Activated B cell treated with CpG ODN at 0.5 μM for 24 hours (primary cell): ENCODE measurements around the gene WIPI1. TPM values are rescaled to one million over a fixed set of nuclear protein-coding genes. Genes with fewer than 3 reads are reported as not detected.

Experiments used
- ATAC-seq: fragments of 200-7000 bp; cut with Tn5 transposase; one replicate; pipeline ENCODE4 v1.10.0; 2021; ENCODE audit warnings: low read depth, mild to moderate bottlenecking, moderate library complexity
- CTCF ChIA-PET: fragments of 350-600 bp; sonication (Branson Sonifier 250); formaldehyde crosslinking; loops from one replicate; lab custom pipeline; 2021; ENCODE audit warnings: antibody characterized with exemption; lab: Charles Lee
- POLR2A ChIA-PET: fragments of 350-600 bp; sonication (Branson Sonifier 250); formaldehyde crosslinking; loops from one replicate; lab custom pipeline; 2021; ENCODE audit warnings: antibody characterized with exemption; lab: Charles Lee
- DNase-seq: peaks from one replicate; pipeline ENCODE4 v3.0.0; 2022
- H3K27ac Mint-ChIP-seq: one replicate; pipeline ENCODE4 v1.8.0; 2020; ENCODE audit warnings: mixed read lengths
- H3K27me3 Mint-ChIP-seq: one replicate; pipeline ENCODE4 v1.8.0; 2021; ENCODE audit warnings: mixed read lengths
- H3K36me3 Mint-ChIP-seq: one replicate; pipeline ENCODE4 v1.8.0; 2021; ENCODE audit warnings: low read depth, mixed read lengths
- H3K4me1 Mint-ChIP-seq: one replicate; pipeline ENCODE4 v1.8.0; 2021; ENCODE audit warnings: mixed read lengths
- H3K4me3 Mint-ChIP-seq: one replicate; pipeline ENCODE4 v1.8.0; 2020; ENCODE audit warnings: mild to moderate bottlenecking, mixed read lengths
- H3K9me3 Mint-ChIP-seq: one replicate; pipeline ENCODE4 v1.8.0; 2020; ENCODE audit warnings: mixed read lengths
- intact Hi-C: fragments of 100-400 bp; cut with micrococcal nuclease; formaldehyde crosslinking; loops from one replicate; pipeline ENCODE4 v1.15.1; 2024
- total RNA-seq: library from RNA; stranded (reverse); gene quantifications from 2 replicates; pipeline ENCODE4 v1.2.3, GENCODE V29; 2022
- TF ChIP-seq, protein P1 (sequence below): fragments of 200-600 bp; IDR thresholded peaks from one replicate; pipeline ENCODE4 v1.8.0; 2022; ENCODE audit warnings: antibody characterized with exemption, mild to moderate bottlenecking

Gene WIPI1
- total RNA-seq, 1 donor from 2014 or later: 9.8 TPM

DNA sequence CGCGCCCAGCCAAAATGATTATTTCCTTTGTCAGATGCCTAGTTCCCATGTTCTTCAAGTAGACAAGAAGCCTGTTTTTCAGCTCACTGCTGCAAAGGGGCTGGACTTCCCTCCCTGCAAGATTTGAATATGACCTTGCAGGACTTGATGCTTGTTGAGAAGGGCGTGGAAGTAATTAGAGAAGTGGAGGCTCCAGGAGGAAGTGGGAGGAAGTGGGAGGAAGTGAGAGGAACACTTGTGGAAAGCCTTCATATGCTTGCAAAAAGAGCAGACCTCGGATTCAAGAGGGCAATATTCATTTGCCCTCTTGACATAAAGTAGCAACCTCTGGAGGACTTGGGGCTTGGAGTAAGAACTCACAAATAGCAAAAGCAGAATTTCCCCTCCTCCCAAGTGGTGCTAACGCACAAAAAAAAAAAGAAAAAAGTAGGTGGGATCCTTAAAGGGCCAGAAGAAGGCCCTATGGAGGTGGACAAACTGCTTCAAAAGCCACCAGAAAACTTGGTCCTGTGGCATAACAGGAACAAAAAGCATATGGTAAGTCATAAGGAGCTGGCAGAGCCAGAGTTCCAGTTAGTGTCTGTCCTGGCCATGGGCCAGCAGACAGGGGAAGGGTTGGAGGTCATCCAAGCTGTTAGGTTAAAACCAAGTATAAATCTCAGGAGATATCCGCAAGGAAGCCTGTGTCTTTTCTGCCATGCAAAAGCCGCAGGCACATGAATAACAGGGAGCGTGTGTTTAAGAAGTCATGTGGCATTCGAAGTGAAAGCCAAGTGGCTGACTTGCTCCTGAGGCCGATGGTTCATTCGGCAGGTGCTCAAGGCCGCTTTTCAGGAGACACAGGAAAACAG, 34.3 kb upstream of the WIPI1 start:
- TF ChIP-seq, protein P1, sequence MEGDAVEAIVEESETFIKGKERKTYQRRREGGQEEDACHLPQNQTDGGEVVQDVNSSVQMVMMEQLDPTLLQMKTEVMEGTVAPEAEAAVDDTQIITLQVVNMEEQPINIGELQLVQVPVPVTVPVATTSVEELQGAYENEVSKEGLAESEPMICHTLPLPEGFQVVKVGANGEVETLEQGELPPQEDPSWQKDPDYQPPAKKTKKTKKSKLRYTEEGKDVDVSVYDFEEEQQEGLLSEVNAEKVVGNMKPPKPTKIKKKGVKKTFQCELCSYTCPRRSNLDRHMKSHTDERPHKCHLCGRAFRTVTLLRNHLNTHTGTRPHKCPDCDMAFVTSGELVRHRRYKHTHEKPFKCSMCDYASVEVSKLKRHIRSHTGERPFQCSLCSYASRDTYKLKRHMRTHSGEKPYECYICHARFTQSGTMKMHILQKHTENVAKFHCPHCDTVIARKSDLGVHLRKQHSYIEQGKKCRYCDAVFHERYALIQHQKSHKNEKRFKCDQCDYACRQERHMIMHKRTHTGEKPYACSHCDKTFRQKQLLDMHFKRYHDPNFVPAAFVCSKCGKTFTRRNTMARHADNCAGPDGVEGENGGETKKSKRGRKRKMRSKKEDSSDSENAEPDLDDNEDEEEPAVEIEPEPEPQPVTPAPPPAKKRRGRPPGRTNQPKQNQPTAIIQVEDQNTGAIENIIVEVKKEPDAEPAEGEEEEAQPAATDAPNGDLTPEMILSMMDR: no peak
- DNase-seq (no peak), ATAC-seq (peak; percentile 75)
- Mint-ChIP-seq H3K4me3 (peak overlapping the region; percentile 16), H3K27me3 (no peaks in the 10 kb centered on the region), H3K36me3 (no peaks in the 10 kb centered on the region), H3K4me1 (peaks cover 25% of the 10 kb centered on the region), H3K9me3 (no peaks in the 10 kb centered on the region), H3K27ac (peak overlapping the region; percentile 70)
- ChIA-PET CTCF (interaction anchor here (0.7 kb wide), 1 partner anchor 49 kb away, joined by 3 read pairs; no protein-coding TSS in a partner anchor), POLR2A (interaction anchor here (2.9 kb wide), 1 partner anchor 21 kb away, joined by 8 read pairs; the partner anchor contains the start of gene PRKAR1A)
- intact Hi-C loops: loop anchor here (2.0 kb wide), 1 partner anchor 21 kb away; the partner anchor contains the start of gene PRKAR1A

GRCh38 chr17:68489919-68490318, 32.6 kb upstream of the WIPI1 start:
- Mint-ChIP-seq H3K36me3 (no peaks in the 10 kb centered on the region), H3K4me3 (no peak overlapping the region), H3K27ac (no peak overlapping the region), H3K9me3 (no peaks in the 10 kb centered on the region), H3K27me3 (no peaks in the 10 kb centered on the region), H3K4me1 (peaks cover 23% of the 10 kb centered on the region)
- ATAC-seq (no peak), DNase-seq (no peak)
- CTCF ChIA-PET: no interaction called here
- POLR2A ChIA-PET: no interaction called here
- TF ChIP-seq, protein P1: no peak
- intact Hi-C loops: loop anchor here (2.0 kb wide), 1 partner anchor 23 kb away; the partner anchor contains the start of gene PRKAR1A

DNA sequence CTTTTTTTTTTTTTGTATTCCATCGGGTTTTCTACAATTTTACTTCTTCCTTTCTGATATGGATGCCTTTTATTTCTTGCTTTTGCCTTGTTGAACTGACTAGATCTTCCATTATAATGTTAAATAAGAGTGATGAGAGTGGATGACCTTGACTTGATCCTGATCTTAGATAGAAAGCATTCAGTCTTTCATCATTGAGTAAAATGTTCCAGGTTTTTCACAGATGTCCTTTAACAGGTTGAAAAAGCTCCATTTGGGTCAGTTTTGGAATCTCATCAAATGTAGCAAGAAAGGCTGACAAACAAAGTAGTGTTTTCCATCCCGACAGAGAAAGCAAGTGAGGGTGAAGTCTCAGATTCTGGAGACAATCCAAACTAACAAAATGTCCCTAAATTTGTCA, 27.2 kb upstream of the WIPI1 start:
- TF ChIP-seq, protein P1: no peak
- no peak overlapping the region for H3K27ac Mint-ChIP-seq
- ChIA-PET POLR2A (no interaction called here), CTCF (no interaction called here)
- no peak overlapping the region for H3K4me3 Mint-ChIP-seq
- intact Hi-C loops: no loop called here
- H3K4me1 Mint-ChIP-seq: peaks cover 6% of the 10 kb centered on the region
- H3K27me3 Mint-ChIP-seq: peaks cover 9% of the 10 kb centered on the region
- H3K9me3 Mint-ChIP-seq: peaks cover 4% of the 10 kb centered on the region
- DNase-seq (no peak), ATAC-seq (no peak)
- no peaks in the 10 kb centered on the region for H3K36me3 Mint-ChIP-seq

GRCh38 chr17:68482576-68483041, 25.3 kb upstream of the WIPI1 start:
- intact Hi-C loops: no loop called here
- H3K27ac Mint-ChIP-seq: no peak overlapping the region
- H3K27me3 Mint-ChIP-seq: peaks cover 9% of the 10 kb centered on the region
- DNase-seq (no peak), ATAC-seq (no peak)
- no peaks in the 10 kb centered on the region for H3K4me1 Mint-ChIP-seq
- ChIA-PET POLR2A (no interaction called here), CTCF (no interaction called here)
- TF ChIP-seq, protein P1: no peak
- H3K4me3 Mint-ChIP-seq: no peak overlapping the region
- no peaks in the 10 kb centered on the region for H3K36me3 Mint-ChIP-seq
- H3K9me3 Mint-ChIP-seq: peaks cover 8% of the 10 kb centered on the region

GRCh38 chr17:68480885-68481284, 23.6 kb upstream of the WIPI1 start:
- ChIA-PET CTCF (no interaction called here), POLR2A (interaction anchor here (0.8 to 1.0 kb wide), 2 partner anchors 17 to 36 kb away, joined by 4 to 5 read pairs; no protein-coding TSS in a partner anchor)
- no peaks in the 10 kb centered on the region for H3K36me3 Mint-ChIP-seq
- H3K9me3 Mint-ChIP-seq: peaks cover 8% of the 10 kb centered on the region
- ATAC-seq (no peak), DNase-seq (no peak)
- intact Hi-C loops: no loop called here
- H3K27me3 Mint-ChIP-seq: peaks cover 9% of the 10 kb centered on the region
- TF ChIP-seq, protein P1: no peak
- H3K27ac Mint-ChIP-seq: no peak overlapping the region
- H3K4me3 Mint-ChIP-seq: no peak overlapping the region
- no peaks in the 10 kb centered on the region for H3K4me1 Mint-ChIP-seq
